Loucy (cell line): Measurements from ENCODE around the gene LTBR.

Experiments
- CTCF ChIP-seq: fragments of 200-600 bp; sonication (generic); conservative IDR thresholded peaks from 2 replicates; pipeline ENCODE4 v1.5.1; 2014; ENCODE audit warnings: mild to moderate bottlenecking, antibody characterized with exemption, low read length
- EZH2phosphoT487 ChIP-seq: fragments of 200-600 bp; IDR thresholded peaks from 2 replicates; pipeline ENCODE4 v1.6.1; 2018; ENCODE audit warnings: antibody characterized with exemption, mild to moderate bottlenecking, moderate library complexity, borderline replicate concordance

- TF ChIP-seq CTCF = no peak
- TF ChIP-seq EZH2phosphoT487 = no peak
These were observed 21.6 kb upstream of the LTBR start for GRCh38 chr12:6362403-6362802.
